ENCODE measurements around the gene CAMK4. TPM values are rescaled to one million over a fixed set of nuclear protein-coding genes. Genes with fewer than 3 reads are reported as not detected.
A peak's percentile ranks its signal among the peaks of the same experiment; 100 is the strongest.

The CAMK4 gene
- total RNA-seq: 1 to 10 TPM in 3 of 4 donors, under 1 TPM in 1; 0.45 to 2.5 (median 1.4) TPM

- intact Hi-C loops (cut with DNase I): no loop called here
- H3K9me3 ChIP-seq: no peaks in the 10 kb centered on the region
- DNase-seq: peak; percentile 54 to 60
- no peaks in the 10 kb centered on the region for H3K27me3 ChIP-seq
- TF ChIP-seq CTCF (IDR thresholded peaks at IDR 0.05) (peak in 1 of 6 experiments; percentile 7), POLR2A (IDR thresholded peaks at IDR 0.05) (no peak)
- peaks cover 10 to 12% of the 10 kb centered on the region in 2 donors for H3K4me1 ChIP-seq
- H3K27ac ChIP-seq: no peak within 1 kb of the TSS
- H3K36me3 ChIP-seq: no peaks in the 10 kb centered on the region
- H3K4me3 ChIP-seq (replicated peaks in 1 of 3): peak within 1 kb of the TSS; percentile 32 to 47 (median 37)
- 0% methylated on average over 4 to 13 of the region's 89 CpGs for WGBS, 2 donors
Measured at GRCh38 chr5:111223787-111224560, at the start of gene CAMK4. TSS of gene CAMK4 (plus strand) at chr5:111224384. CDS start at chr5:111224484, 100 bp downstream.

- TF ChIP-seq CTCF (IDR thresholded peaks at IDR 0.05): no peak
- no peak for DNase-seq
- H3K9me3 ChIP-seq: no peaks in the 10 kb centered on the region
- no peak overlapping the region for H3K4me3 ChIP-seq (replicated peaks in 1 of 3)
- no peaks in the 10 kb centered on the region for H3K27me3 ChIP-seq
- 89 to 92% methylated on average over 3 of the region's 3 CpGs for WGBS, 2 donors
- no peak overlapping the region for H3K27ac ChIP-seq
- no peaks in the 10 kb centered on the region for H3K36me3 ChIP-seq
- intact Hi-C loops (cut with DNase I): no loop called here
- no peaks in the 10 kb centered on the region for H3K4me1 ChIP-seq
Measured at GRCh38 chr5:111183064-111183463, 41.1 kb upstream of the CAMK4 start.

GRCh38 chr5:111187079-111187478, 37.1 kb upstream of the CAMK4 start:
- intact Hi-C loops (cut with DNase I): no loop called here
- Histone ChIP-seq H3K4me1 (no peaks in the 10 kb centered on the region), H3K4me3 (replicated peaks in 1 of 3) (no peak overlapping the region), H3K27ac (no peak overlapping the region), H3K36me3 (no peaks in the 10 kb centered on the region), H3K27me3 (no peaks in the 10 kb centered on the region), H3K9me3 (no peaks in the 10 kb centered on the region)
- 71 to 76% methylated on average over 1 of the region's 1 CpG for WGBS, 2 donors
- no peak for DNase-seq
- TF ChIP-seq CTCF (IDR thresholded peaks at IDR 0.05): no peak
- TF ChIP-seq POLR2A (IDR thresholded peaks at IDR 0.05): no peak

- TF ChIP-seq CTCF (IDR thresholded peaks at IDR 0.05) (no peak), POLR2A (IDR thresholded peaks at IDR 0.05) (no peak)
- no peak overlapping the region for H3K4me3 ChIP-seq (replicated peaks in 1 of 3)
- H3K9me3 ChIP-seq: no peaks in the 10 kb centered on the region
- WGBS, 2 donors: 66 to 68% methylated on average over 1 of the region's 1 CpG
- H3K27me3 ChIP-seq: no peaks in the 10 kb centered on the region
- intact Hi-C loops (cut with DNase I): no loop called here
- no peak overlapping the region for H3K27ac ChIP-seq
- no peak for DNase-seq
- H3K4me1 ChIP-seq: no peaks in the 10 kb centered on the region
- no peaks in the 10 kb centered on the region for H3K36me3 ChIP-seq
Measured at GRCh38 chr5:111194053-111194452, 30.1 kb upstream of the CAMK4 start.

GRCh38 chr5:111194925-111195324, 29.3 kb upstream of the CAMK4 start:
- intact Hi-C loops (cut with DNase I): no loop called here
- H3K9me3 ChIP-seq: no peaks in the 10 kb centered on the region
- no peak for DNase-seq
- 85 to 89% methylated on average over 2 of the region's 2 CpGs for WGBS, 2 donors
- H3K4me1 ChIP-seq: no peaks in the 10 kb centered on the region
- no peak overlapping the region for H3K4me3 ChIP-seq (replicated peaks in 1 of 3)
- TF ChIP-seq POLR2A (IDR thresholded peaks at IDR 0.05) (no peak), CTCF (IDR thresholded peaks at IDR 0.05) (no peak)
- H3K36me3 ChIP-seq: no peaks in the 10 kb centered on the region
- no peak overlapping the region for H3K27ac ChIP-seq
- no peaks in the 10 kb centered on the region for H3K27me3 ChIP-seq

Measured in thyroid gland (tissue), 4 donors.